Neural cell (in vitro differentiated cells): ENCODE measurements around the gene HIVEP3.

ENCODE experiments used
- MXI1 ChIP-seq: fragments of 450-650 bp; conservative IDR thresholded peaks from 2 replicates; pipeline ENCODE4 v1.6.1; 2014; ENCODE audit warnings: antibody characterized with exemption, mild to moderate bottlenecking; ENCODE audit not compliant: poor library complexity, severe bottlenecking
- POLR2AphosphoS5 ChIP-seq: IDR thresholded peaks from 2 replicates; pipeline ENCODE4 v1.6.1; 2012
- RAD21 ChIP-seq: fragments of 450-650 bp; conservative IDR thresholded peaks from 2 replicates; pipeline ENCODE4 v1.6.1; 2014; ENCODE audit warnings: antibody characterized with exemption, mild to moderate bottlenecking, moderate library complexity
- TF ChIP-seq, protein P1 (sequence below): fragments of 450-650 bp; IDR thresholded peaks from 2 replicates; pipeline ENCODE4 v1.5.1; 2014; ENCODE audit warnings: antibody characterized with exemption, mild to moderate bottlenecking, moderate library complexity; ENCODE audit not compliant: poor library complexity, severe bottlenecking
- TF ChIP-seq, protein P2 (sequence below): IDR thresholded peaks from 2 replicates; pipeline ENCODE4 v1.6.1; 2012; ENCODE audit warnings: borderline replicate concordance

DNA sequence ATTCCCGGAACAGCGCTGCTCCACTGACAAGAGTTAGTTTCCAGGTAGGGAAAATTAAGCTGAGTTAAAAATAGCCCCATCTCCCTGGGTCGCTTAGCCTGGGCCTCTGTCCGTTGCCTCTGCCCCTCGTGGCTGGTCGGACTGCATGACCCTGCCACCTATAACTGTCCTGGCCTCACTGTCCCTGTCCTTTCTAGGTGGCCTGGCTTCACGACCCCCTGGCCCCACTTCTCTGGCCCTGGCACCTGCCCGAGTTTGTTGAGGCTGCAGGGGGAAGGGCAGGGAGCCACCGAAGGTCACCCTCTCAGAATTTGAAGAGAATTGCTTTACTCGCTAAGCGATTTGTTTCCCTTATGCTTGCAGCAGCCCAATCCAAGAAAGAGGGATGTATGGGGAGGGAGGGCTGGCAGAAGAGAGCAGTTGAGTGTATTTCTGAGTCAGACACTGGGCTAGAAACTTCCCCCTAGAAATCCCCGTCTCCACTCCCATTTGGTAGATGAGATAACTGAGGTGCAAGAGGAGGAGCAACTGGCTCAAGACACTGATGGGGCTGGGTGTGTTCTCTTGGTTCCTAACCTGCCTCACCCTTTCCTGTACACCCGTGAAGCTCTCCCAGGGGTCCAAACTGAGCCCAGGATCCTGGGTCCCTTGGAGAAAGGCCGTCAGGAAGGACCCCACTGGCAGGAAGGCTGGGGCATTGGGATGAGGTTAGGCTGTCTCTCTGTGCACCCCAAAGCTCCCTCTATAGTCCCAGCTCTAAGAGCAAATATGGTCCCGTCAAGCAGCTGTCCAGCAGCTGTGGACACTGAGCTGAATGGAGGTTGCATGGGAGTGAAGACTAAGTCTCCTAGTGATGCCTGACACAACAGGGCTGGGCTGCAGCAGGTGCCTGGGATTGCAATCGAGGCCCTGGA is 431.3 kb downstream of the HIVEP3 start:
- TF ChIP-seq, protein P1, sequence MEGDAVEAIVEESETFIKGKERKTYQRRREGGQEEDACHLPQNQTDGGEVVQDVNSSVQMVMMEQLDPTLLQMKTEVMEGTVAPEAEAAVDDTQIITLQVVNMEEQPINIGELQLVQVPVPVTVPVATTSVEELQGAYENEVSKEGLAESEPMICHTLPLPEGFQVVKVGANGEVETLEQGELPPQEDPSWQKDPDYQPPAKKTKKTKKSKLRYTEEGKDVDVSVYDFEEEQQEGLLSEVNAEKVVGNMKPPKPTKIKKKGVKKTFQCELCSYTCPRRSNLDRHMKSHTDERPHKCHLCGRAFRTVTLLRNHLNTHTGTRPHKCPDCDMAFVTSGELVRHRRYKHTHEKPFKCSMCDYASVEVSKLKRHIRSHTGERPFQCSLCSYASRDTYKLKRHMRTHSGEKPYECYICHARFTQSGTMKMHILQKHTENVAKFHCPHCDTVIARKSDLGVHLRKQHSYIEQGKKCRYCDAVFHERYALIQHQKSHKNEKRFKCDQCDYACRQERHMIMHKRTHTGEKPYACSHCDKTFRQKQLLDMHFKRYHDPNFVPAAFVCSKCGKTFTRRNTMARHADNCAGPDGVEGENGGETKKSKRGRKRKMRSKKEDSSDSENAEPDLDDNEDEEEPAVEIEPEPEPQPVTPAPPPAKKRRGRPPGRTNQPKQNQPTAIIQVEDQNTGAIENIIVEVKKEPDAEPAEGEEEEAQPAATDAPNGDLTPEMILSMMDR: no peak
- TF ChIP-seq POLR2AphosphoS5 (no peak), RAD21 (no peak), MXI1 (no peak)
- TF ChIP-seq, protein P2, sequence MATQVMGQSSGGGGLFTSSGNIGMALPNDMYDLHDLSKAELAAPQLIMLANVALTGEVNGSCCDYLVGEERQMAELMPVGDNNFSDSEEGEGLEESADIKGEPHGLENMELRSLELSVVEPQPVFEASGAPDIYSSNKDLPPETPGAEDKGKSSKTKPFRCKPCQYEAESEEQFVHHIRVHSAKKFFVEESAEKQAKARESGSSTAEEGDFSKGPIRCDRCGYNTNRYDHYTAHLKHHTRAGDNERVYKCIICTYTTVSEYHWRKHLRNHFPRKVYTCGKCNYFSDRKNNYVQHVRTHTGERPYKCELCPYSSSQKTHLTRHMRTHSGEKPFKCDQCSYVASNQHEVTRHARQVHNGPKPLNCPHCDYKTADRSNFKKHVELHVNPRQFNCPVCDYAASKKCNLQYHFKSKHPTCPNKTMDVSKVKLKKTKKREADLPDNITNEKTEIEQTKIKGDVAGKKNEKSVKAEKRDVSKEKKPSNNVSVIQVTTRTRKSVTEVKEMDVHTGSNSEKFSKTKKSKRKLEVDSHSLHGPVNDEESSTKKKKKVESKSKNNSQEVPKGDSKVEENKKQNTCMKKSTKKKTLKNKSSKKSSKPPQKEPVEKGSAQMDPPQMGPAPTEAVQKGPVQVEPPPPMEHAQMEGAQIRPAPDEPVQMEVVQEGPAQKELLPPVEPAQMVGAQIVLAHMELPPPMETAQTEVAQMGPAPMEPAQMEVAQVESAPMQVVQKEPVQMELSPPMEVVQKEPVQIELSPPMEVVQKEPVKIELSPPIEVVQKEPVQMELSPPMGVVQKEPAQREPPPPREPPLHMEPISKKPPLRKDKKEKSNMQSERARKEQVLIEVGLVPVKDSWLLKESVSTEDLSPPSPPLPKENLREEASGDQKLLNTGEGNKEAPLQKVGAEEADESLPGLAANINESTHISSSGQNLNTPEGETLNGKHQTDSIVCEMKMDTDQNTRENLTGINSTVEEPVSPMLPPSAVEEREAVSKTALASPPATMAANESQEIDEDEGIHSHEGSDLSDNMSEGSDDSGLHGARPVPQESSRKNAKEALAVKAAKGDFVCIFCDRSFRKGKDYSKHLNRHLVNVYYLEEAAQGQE: no peak
